ENCODE measurements around the gene CDK5RAP2.

Gene CDK5RAP2

DNA sequence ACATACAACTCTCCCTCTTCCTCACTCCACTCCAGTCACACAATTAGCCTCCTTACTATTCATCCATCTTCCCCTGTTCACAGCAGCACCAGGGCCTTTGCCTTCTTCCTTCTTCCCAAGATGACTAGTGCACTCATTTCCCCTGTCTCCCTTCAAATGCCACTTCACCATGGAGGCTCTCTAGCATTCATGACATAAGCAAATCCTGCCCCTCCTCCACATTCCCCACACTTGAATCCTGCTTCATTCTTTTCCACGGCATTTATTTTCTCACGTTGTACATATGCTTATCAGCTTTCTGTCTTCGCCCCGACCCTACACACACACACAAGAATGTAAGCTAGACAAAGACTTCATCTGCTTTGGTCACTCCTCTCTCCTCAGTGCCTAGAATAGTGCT lies 133.3 kb downstream of the CDK5RAP2 start:
- Histone ChIP-seq H4K20me1 (ENCODE audit: insufficient read depth, low read length) (0 out of 2 replicates have a peak, but pooled peaks cover 3% of the 10 kb centered on the region), H3K4me2 (ENCODE audit: insufficient read depth, low read length) (no peak overlapping the region), H3K4me1 (ENCODE audit: insufficient read depth, low read length) (no peaks in the 10 kb centered on the region), H2AFZ (ENCODE audit: low read depth, low read length) (no peak overlapping the region), H3K4me3 (ENCODE audit: low read depth in 1 of 2, low read length in 2 of 2) (no peak overlapping the region), H3K36me3 (ENCODE audit: insufficient read depth, low read length) (peaks cover 90% of the 10 kb centered on the region), H3K9me3 (ENCODE audit: insufficient read depth, low read length, severe bottlenecking) (no peaks in the 10 kb centered on the region), H3K9ac (ENCODE audit: low read depth, low read length) (no peak overlapping the region), H3K79me2 (ENCODE audit: insufficient read depth, low read length) (no peaks in the 10 kb centered on the region), H3K27ac (ENCODE audit: low read length) (no peak overlapping the region), H3K27me3 (ENCODE audit: insufficient read depth, low read length, poor library complexity) (no peaks in the 10 kb centered on the region)
- no peak for TF ChIP-seq EZH2 (IDR thresholded peaks at IDR 0.05; ENCODE audit: borderline replicate concordance, low read depth, low read length, severe bottlenecking)
- TF ChIP-seq, protein P1, sequence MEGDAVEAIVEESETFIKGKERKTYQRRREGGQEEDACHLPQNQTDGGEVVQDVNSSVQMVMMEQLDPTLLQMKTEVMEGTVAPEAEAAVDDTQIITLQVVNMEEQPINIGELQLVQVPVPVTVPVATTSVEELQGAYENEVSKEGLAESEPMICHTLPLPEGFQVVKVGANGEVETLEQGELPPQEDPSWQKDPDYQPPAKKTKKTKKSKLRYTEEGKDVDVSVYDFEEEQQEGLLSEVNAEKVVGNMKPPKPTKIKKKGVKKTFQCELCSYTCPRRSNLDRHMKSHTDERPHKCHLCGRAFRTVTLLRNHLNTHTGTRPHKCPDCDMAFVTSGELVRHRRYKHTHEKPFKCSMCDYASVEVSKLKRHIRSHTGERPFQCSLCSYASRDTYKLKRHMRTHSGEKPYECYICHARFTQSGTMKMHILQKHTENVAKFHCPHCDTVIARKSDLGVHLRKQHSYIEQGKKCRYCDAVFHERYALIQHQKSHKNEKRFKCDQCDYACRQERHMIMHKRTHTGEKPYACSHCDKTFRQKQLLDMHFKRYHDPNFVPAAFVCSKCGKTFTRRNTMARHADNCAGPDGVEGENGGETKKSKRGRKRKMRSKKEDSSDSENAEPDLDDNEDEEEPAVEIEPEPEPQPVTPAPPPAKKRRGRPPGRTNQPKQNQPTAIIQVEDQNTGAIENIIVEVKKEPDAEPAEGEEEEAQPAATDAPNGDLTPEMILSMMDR (IDR thresholded peaks at IDR 0.05; ENCODE audit: borderline replicate concordance, extremely low read depth, low read length, poor library complexity, severe bottlenecking) = no peak
- no peak for DNase-seq
- ATAC-seq (ENCODE audit: insufficient read depth, low read depth) = no peak

DNA sequence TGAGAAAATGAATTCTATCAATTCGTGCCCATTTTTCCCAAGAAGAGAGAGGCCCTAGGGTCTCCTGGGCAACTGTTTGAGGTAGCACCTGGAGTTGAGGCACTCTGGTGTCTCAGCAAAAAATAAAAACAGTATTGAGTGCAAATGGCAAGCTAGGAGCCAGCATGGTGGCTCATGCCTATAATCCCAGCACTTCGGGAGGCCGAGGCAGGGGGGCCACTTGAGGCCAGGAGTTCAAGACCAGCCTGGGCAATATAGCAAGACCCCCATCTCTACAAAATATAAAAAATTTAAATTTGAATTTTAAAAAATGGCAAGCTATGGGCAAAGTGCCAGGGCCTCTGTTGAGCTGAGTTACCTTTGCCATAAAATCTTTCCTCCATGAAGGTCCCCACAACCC lies 136.0 kb downstream of the CDK5RAP2 start:
- Histone ChIP-seq H2AFZ (ENCODE audit: low read depth, low read length) (no peak overlapping the region), H3K4me3 (ENCODE audit: low read depth in 1 of 2, low read length in 2 of 2) (no peak overlapping the region), H3K9me3 (ENCODE audit: insufficient read depth, low read length, severe bottlenecking) (no peaks in the 10 kb centered on the region), H3K27ac (ENCODE audit: low read length) (no peak overlapping the region), H3K4me1 (ENCODE audit: insufficient read depth, low read length) (no peaks in the 10 kb centered on the region), H3K4me2 (ENCODE audit: insufficient read depth, low read length) (no peak overlapping the region), H3K79me2 (ENCODE audit: insufficient read depth, low read length) (no peaks in the 10 kb centered on the region), H4K20me1 (ENCODE audit: insufficient read depth, low read length) (0 out of 2 replicates have a peak, but pooled peaks cover 3% of the 10 kb centered on the region), H3K27me3 (ENCODE audit: insufficient read depth, low read length, poor library complexity) (no peaks in the 10 kb centered on the region), H3K36me3 (ENCODE audit: insufficient read depth, low read length) (peaks cover 97% of the 10 kb centered on the region), H3K9ac (ENCODE audit: low read depth, low read length) (no peak overlapping the region)
- ATAC-seq (ENCODE audit: insufficient read depth, low read depth) (no peak), DNase-seq (no peak)
- TF ChIP-seq EZH2 (IDR thresholded peaks at IDR 0.05; ENCODE audit: borderline replicate concordance, low read depth, low read length, severe bottlenecking) = no peak
- TF ChIP-seq, protein P1 (IDR thresholded peaks at IDR 0.05; ENCODE audit: borderline replicate concordance, extremely low read depth, low read length, poor library complexity, severe bottlenecking) = no peak

DNA sequence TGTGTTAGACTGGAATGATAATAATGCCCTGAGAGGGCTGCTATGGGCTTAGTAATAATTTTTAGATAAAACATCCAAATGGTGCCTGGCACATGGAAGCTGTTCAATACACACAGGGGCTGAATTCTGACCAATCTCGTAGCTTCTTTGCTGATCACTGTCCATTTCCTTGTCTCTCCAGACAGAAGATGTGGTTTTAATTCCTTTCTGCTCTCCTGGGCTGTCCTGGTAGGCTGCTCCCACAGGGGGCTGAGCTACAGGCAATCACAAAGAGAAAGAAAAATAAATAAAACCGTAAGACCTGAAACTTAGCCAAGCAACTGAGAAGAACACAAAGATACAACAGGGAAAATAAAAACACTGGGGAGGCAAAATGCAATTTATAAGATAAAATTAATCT lies 136.5 kb downstream of the CDK5RAP2 start:
- H3K9me3 ChIP-seq (ENCODE audit: insufficient read depth, low read length, severe bottlenecking) = no peaks in the 10 kb centered on the region
- no peaks in the 10 kb centered on the region for H3K27me3 ChIP-seq (ENCODE audit: insufficient read depth, low read length, poor library complexity)
- DNase-seq = no peak
- H3K27ac ChIP-seq (ENCODE audit: low read length) = no peak overlapping the region
- no peak overlapping the region for H3K4me3 ChIP-seq (ENCODE audit: low read depth in 1 of 2, low read length in 2 of 2)
- H3K36me3 ChIP-seq (ENCODE audit: insufficient read depth, low read length) = peaks cover 97% of the 10 kb centered on the region
- H3K9ac ChIP-seq (ENCODE audit: low read depth, low read length) = no peak overlapping the region
- H4K20me1 ChIP-seq (ENCODE audit: insufficient read depth, low read length) = 0 out of 2 replicates have a peak, but pooled peaks cover 3% of the 10 kb centered on the region
- no peaks in the 10 kb centered on the region for H3K4me1 ChIP-seq (ENCODE audit: insufficient read depth, low read length)
- ATAC-seq (ENCODE audit: insufficient read depth, low read depth) = no peak
- H3K4me2 ChIP-seq (ENCODE audit: insufficient read depth, low read length) = no peak overlapping the region
- H3K79me2 ChIP-seq (ENCODE audit: insufficient read depth, low read length) = no peaks in the 10 kb centered on the region
- H2AFZ ChIP-seq (ENCODE audit: low read depth, low read length) = no peak overlapping the region
- TF ChIP-seq, protein P1 (IDR thresholded peaks at IDR 0.05; ENCODE audit: borderline replicate concordance, extremely low read depth, low read length, poor library complexity, severe bottlenecking) = no peak
- TF ChIP-seq EZH2 (IDR thresholded peaks at IDR 0.05; ENCODE audit: borderline replicate concordance, low read depth, low read length, severe bottlenecking) = no peak
